Measurements from ENCODE around the gene SNIP1.

DNA sequence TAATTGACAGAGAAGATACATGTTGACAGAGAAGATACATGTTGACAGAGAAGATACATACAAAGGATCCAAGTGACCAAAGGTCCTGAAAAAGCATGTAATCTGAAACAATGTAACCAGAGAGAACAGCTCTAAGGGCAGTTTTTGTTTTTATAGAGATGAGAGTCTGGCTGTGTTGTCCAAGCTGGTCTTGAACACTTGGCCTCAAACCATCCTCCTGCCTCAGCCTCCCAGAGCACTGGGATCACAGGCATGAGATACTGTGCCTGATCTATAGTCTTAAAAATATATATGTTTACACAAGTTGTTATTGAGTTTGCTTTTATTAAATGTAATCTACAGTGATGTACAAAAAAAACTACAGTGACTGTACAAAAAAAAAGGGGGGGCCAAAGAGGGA, 52.0 kb downstream of the SNIP1 start:
- TF ChIP-seq EP300 (IDR thresholded peaks at IDR 0.05; ENCODE audit: borderline replicate concordance in 1 of 2, low read depth in 2 of 2, low read length in 2 of 2) (no peak), SIN3A (conservative IDR thresholded peaks at IDR 0.05 in 1 of 2, IDR thresholded peaks at IDR 0.05 in 1 of 2; ENCODE audit: low read depth in 1 of 2, low read length in 2 of 2) (no peak), ASH2L (IDR thresholded peaks at IDR 0.05; ENCODE audit: low read length) (no peak), TBP (IDR thresholded peaks at IDR 0.05; ENCODE audit: low read depth, low read length) (no peak), SUZ12 (IDR thresholded peaks at IDR 0.05; ENCODE audit: low read length) (no peak)
